GM21381 (cell line): ENCODE data around the gene SPON2.

Experiments
- ATAC-seq: cut with Tn5 transposase; IDR thresholded peaks from one replicate; pipeline ENCODE4 v1.9.1; 2021; ENCODE audit warnings: mild to moderate bottlenecking, moderate library complexity; ENCODE audit not compliant: unreplicated experiment

SPON2 gene

DNA sequence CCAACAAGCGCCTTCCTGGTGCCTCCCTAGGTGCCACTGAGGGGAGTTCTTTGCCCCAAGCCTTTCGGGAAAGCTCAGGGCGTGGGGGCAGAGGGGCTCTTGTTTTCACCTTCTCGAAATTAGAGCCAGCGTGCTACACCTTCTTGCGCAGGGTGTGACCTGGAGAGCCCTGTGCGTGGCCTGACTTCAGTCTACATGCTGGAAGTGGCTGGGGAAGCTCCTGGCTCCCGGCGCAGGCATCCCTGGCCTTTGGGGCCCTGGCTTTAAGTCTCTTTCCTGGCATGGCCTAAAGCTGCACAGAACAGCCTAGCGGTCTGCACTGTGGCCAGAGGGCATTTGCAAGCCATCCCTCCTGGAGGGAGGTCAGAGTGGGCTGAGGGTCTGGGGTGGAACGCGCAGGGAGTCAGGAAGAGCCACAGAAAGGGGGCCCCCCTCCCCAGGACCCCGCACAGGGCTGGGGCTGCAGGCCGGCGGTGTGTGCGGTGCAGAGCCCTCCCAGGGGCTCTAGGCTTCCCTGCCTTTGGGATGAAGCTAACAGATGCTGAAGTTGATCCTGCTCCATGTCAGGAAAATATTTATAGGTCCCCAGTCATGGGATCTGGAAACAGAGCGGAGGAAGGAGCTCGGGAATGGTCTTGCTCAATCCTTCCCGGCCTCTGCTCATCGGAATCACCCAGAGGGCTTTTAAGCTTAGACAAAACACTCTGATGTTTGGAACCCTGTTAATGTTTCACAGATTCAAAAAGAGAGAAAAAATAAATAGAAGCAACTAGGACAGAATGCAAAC is 781 bp upstream of the SPON2 start:
- no peak for ATAC-seq

DNA sequence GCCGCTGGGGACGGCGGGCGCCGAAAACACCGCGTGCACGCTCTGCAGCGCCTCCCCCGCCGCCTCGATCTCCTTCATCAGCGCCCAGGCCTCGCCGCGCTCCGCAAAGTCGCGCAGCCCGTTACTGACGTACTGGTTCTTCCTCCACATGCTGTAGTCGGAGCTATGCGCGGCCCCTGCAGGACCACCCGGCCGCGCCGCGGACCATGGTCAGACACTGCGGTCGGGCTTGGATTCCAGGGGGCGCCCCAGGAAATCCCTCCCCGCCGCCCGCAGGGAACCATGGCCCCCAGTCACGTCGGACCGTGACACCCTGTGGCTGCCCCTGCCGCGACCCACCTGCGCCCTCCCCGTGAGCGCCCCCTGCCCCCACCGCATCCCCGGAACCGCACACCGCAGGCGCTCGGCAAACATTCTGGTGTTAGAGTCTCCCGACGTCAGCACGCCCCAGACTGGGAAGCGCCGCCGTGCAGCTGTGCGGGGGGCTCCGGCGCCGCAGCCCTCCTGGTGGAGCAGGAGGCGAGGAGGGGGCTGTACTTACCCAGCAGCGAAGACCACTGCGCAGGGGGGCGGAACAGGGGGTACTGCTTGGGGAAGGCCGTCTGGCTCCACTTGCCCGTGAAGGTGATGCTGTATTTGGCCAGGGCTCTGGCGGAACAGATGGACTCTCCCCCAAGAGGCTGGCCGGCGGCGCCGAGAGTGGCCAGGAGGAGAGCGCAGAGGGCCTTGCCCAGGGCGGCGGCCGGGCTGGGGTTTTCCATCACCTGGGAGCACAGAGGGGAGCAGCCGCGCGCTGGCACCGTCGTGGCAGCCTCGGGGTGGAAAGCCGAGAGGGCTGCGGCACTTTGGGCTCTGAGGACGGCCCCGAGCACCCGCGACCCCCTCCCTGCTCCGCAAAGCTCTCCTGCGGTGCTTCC is 814 bp downstream of the SPON2 start:
- no peak for ATAC-seq

DNA sequence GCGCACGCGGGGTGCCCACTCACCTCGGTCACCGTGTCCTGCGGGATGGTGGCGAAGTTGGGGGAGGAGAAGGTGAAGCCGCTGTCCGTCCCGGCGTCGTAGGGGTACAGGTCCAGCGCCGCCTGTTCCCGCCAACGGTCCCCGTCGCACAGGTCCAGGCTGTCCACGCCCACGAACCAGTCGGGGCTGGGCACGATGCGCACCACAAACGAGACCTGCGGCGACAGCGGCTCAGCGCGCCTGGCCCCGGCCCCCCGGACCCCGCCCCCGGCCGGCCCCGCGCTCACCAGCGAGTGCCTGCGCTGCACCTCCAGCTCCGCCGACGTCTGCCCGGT is 1.4 kb downstream of the SPON2 start:
- no peak for ATAC-seq

DNA sequence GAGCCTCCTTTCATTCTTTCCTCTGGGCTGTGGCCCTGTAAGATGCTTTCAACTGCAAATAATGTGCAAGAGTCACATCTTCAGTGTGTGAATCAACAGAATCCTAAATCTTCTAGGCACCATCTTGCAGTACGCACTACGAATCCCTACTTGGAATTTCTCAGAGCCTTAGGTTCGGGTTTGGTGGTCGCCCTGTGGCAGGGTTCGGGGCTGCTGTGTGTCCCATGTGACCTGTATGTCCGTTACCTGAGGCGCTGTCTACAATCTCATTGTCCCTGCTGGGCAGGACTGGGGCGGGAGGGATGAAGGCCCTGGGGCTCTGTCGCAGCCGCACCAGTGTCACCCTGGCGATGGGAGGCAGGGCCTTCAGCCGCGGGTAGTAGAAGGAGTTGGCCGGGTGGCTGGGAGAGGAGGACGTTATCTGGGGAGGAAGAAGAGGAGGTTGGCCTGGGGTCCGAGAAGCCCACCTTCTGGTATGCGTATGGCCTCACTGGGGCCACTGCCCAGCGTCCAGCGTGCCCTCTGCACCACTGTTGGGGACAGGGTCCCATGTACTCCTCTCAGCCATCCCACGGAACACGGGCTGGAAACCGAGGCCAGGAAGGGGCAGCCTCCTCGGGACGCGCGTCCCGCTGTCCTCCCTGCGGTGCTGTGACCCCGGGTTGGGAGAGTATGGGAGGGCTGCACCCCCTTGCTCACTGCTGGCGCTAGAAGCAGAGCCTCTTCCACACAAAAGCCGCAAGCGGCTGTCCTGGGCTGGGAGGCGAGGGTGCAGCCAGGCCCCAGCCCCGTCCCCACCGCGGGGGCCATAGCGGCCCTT is 2.0 kb downstream of the SPON2 start:
- no peak for ATAC-seq

DNA sequence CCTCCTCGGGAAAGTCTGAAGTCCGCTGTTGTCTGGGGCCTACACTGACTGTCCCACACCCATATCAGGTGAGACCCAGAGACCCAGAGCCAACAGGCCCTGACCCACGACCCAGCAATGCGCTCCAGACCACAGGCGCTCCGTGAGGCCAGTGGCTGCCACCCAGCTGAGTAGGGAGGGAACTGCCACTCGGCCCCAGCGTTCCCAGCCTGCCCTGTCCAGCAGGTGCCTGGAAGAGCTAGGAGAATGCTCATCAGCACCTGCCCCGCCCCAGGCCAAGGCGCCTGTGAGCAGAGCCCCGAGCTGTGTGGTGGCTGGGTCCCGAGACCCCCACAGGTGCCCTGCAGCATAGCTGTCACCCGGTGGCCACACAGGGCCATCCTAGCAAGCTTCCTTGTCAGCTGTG is 2.7 kb downstream of the SPON2 start:
- ATAC-seq, result no peak

DNA sequence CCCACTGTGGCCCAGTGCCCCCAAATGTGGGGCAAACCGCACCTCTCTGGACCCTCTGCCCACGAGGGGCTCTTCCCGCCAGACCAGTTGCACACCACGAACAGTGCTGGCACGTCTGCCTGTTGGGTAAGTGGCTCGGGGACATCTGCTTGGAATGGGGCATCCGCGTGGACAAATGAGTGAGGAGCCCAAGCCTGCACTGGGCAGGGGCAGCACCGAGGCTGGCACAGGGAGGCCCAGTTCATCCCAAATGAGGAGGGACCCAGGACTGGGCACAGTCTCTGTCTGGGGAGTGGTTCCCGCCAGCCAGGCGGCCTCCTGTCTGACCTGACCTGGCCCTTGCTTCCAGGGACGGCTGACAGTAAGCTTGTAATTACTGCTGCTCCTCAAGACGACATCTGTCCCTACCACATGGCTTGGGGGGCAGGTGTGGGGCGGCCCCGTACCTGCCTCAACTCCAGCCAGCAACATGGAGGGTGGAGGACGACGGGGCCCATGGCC is 3.2 kb downstream of the SPON2 start:
- no peak for ATAC-seq

DNA sequence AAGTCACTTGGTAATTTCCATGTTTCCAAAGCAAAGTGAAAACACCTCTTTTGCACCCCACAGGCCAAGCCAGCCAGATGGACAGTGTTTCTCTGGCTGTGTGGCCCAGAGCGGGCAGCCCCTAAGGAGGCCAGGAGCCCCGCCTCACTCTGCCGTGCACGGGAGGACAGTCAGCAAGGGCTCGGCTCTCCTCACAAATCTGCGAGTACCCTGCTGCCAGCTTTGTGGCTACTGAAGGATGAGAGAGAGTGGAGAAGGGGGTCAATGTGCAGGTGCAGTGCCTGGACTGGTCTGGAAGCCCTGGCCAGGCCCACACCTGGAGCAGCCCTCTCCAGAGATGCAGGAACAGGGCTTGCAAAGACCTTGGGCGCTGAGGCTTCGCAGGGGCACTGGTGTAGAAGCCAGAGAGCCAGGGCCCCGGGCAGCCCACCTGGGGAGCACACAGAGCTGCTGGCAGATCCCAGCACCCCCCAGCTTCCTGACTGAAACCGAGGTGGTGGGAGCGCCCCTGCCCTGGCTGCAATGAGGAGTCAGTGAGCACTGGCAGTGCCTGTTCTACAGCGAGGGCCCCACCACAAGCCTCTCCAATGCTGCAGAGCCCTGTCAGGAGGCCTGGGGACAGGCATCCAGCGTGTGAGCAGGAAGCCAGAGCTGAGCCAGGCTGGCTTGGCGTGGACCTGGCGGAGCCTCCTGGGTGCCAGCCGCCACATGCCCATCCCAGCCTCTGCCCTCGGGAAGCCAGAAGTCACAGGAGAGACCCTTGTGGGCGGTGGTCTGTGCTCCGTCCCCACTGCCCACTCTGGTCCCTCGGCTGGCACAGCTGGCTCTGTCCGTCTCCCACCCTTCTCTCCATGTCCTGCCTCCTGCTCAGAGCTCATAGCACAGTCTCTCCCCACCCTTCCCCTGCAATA is 3.9 kb downstream of the SPON2 start:
- ATAC-seq, result no peak

DNA sequence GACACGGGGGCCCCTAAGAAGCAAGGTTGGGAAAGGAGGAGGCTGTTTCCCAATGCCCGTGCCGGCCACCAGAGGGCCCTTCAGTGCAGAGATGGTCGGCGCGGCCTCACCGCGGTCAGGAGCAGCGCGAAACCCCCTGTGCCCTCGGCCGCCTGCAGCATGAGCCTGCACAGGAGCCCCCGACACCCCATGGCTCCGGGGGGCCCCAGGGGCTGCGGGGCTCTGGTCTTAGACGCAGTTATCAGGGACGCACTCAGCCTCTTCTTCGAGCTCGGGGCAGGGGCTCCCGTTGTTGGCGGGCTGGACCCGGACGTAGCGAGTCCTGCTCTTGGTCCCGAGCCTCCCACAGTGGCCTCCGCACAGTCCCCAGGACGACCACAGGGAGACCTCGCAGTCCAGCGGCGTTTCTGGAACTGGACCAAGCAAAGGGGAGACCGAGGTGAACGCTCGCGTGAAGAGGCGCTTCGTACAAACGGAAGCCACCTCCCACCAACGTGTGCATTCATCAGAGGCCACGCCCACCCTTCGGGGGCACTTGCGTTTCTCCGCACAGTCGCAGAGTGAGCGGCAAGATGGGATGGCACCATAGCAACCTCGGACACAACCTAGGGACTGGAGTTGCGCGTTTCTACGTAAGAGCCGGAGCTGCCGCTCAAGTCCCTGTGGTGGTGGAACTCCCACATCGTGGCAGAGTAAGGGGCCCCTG is 5.0 kb downstream of the SPON2 start:
- ATAC-seq, result peak; percentile 85

DNA sequence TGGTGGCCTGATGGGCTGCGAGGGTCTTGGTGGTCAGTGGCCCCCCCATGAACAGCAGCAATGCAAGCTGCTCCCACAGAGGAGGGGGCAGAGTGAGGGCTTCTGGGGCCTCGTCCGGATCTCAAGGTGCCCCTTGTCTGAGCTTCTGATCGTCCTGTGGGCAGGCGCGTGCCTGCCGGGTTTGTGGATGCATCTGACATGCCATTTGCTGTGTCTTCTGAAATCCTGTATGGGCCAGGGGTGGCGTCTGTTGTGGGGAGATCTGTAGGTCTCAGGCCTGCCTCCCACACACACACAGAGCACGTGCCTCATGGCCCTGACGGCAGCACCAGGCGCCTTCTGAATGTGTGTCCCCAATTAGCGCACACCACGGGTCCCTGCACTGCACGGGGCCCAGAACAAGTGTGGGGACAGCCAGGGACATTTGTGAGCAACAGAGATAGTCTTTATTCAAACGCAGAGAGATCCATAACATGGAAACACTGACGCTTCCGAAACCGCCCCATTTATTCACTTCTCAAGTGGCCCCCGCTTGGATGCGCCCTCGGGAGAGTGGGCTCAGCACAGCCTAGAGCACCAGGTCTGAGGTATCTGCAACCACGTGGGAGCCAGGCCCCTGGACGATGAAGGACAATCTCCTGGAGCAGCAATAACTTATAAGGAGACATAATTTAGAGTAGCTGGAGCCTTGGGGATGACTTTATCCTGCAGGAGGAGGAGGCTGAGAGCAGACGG is 5.7 kb downstream of the SPON2 start:
- ATAC-seq, result no peak

DNA sequence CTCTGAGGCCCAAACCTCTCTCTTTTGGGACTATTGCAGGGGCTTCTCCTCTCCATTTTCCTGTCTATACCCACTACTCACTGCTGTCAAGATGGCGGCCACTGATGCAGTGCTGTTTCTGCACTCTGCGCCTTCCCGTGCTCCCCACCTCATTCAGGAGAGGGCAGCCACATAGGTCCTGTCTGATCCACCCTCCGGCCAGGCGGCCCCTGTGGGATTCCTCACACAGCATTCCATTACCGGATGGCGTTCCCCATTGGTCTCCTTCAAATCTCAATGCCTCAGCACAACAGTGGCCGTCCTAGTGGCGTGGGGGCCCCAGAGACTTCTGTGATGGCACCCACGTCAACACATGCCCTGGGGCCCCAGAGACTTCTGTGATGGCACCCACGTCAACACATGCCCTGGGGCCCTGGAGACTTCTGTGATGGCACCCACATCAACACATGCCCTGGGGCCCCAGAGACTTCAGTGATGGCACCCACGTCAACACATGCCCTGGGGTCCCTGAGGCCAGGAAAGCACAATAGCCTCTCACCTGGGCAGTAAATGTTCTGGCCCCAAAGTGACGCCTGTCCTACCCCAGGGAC is 7.3 kb downstream of the SPON2 start:
- ATAC-seq, result no peak

DNA sequence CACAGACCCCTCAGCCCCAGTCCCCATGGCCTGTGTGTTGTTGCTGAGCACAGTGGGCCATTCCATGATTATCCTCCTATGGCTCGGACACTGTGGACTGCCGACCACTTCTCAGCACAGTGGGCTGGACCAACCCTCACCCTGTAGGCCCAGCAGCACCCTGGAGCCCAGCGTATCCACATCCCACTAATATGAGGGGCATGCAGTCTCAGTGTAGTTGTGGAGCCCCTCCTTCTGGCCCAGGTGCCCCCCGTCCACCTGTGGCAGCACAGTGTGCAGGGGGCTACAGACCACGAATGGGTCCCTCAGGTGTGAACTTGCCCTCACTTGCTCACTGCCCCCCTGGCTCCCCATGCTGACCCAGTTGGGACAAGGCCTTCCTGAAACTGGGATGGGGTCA is 7.9 kb downstream of the SPON2 start:
- ATAC-seq, result no peak

DNA sequence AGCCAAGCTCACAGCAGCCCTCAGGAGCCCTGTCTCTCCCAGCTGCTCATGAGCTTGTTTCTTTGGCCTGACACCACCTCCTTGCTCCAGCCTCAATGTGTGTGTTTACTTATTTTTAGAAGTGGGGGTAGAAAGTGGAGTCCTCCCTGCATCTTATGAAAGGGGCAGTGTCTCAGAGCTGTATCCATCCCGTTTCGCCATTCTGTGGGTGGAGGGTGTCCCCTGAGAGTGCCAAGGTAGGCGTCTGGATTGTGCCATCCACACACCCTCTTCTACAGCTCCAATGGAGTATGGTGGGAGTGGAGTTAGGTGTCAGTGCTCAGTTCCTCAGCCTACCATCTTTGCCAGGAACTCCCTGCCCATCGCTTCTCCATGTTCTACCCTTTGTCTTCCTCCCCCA is 8.3 kb downstream of the SPON2 start:
- ATAC-seq, result no peak

DNA sequence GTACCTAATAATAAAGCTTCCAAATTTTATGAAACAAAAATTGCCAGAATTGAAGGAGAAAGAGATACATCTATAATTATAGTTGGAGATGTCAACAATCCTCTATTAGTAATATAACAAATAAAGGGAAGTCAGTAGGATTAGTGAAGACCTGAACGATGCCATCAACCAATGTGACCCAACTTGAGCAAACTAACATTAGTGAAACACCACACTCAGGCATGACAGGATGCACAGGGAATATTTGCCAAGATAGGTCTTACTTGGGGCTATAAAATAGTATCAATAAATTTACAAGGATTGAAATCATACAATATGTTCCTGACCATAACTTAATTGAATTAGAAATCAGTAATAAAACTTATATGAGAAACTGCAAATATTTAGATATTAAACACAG is 12.0 kb downstream of the SPON2 start:
- ATAC-seq, result no peak

DNA sequence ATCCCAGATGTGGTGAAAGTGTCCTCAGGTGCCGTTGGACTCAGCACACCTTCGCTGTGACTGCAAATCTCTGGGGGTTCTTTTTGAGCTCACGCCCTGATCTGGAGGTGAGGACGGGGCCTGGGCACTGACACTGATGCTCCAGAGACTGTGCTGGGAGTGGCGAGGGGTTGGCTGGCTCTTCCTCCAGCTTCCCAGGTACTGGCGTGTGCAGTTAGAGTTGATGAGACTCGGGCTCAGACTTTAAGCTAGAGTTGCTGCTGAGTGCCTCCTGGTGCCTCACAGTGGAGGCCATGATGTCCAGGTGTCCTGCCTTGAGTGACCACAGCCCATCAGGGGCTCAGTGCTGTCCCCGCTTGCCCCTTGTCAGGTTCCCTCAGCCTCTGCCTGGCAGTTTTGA is 16.3 kb downstream of the SPON2 start:
- ATAC-seq, result no peak

DNA sequence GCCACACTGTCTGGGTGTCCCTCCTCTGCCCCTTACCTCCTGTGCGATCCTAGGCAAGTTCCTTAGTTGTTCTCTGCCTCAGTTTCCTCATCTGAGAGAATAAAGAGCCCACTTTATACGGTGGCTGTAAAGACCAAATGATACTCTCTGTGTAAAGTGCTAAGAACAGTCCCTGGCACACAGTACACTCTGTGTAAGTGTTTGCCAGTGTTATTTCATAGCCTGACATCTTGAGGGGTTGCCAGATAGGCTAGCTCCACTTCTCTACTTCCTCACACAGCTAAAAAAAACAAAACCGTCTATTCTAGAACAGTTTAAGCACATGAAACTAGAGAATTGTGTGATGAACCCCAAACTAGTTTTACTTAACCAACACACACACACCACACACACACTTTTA is 17.1 kb downstream of the SPON2 start:
- no peak for ATAC-seq

DNA sequence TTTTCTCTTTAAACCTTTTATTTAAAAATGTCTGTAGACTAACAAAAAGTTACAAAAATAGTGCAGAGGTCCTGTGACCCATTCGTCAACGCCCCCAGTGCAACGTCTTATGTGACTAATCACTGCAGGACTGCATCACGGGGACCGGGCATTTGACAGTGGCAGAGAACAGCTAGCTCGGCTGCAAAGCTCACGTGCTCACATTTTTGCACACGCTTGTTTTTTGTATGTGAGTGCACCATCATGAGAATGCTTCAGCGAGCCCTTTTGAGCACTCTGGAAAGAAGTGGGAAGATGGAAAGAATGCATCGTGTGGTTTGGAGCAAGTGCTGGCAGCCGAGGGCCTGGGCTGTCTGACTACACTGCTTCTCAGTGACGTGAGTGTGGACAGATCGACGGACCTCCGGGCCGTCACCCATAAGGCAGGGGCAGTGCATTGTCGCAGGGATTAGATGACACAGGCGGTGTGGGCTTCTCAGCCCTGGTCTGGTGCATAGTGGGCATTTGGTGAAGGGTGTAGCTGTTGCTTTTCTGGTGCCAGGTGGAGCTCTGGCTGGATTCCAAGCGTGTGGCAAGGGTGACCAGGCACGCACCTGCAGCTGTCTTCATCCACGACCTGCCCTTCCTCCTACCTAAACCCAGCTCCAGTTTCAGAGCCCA is 17.7 kb downstream of the SPON2 start:
- no peak for ATAC-seq

DNA sequence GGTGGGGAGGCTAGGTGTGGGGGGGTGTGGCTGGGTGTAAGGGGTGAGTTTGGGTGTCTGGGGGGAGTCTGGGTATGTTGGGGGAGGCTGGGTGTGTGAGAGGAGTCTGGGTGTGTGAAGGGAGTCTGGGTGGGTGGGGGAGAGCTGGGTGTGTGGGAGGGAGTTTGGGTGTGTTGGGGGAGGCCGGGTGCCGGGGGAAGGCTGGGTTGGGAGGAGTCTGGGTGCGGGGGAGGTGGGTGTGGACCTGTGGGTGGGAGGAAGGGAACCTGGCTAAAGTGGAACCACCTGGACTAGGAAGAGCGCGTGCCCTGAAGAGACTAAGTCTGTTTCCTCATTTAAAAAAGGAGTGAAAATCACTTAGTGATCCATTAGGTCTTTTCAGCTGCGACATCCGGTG is 18.3 kb downstream of the SPON2 start:
- ATAC-seq, result no peak

DNA sequence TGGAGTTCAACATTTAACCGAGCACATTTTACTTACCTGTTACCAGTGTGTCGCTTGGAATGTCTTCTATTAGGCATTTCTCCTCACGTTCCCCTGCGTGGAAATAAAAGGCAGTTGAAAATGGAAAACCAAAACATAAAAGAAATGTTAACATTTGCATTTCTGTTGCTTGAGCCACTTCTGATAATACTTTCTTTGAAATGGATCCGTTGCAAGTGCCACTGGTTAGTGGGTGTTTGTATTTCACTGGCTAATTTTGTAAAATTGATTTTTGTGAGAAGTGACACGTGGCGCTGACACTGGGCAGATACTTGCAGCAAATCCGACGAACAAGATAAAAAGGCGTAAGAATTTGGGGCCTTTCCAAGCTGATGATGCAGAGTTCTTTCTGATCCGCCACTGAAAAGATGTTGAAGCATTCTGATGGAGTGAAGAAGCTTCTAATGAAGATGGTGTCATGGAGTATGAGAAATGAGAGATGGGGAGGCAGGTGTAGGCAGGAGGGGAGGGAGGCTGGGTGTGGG is 18.8 kb downstream of the SPON2 start:
- no peak for ATAC-seq
